ENCODE data around the gene LGALS1.
"Not testable (repeated sequence)": the region's sequence is repeated elsewhere in the genome, so short reads cannot be mapped to it uniquely, and the experiment has no call there.

The LGALS1 gene

GRCh38 chr22:37690407-37690806 is 15.0 kb downstream of the LGALS1 start:
- no peak for DNase-seq (ENCODE audit: low spot score)

- DNase-seq (ENCODE audit: low spot score): no peak
These were observed 15.6 kb downstream of the LGALS1 start for GRCh38 chr22:37690901-37691504.

- DNase-seq (ENCODE audit: low spot score): no peak
These were observed 17.3 kb downstream of the LGALS1 start for GRCh38 chr22:37692627-37693285.

GRCh38 chr22:37694131-37694530 is 18.7 kb downstream of the LGALS1 start:
- not testable (repeated sequence) for DNase-seq (ENCODE audit: low spot score)

- DNase-seq (ENCODE audit: low spot score): not testable (repeated sequence)
These were observed 20.8 kb downstream of the LGALS1 start for GRCh38 chr22:37696260-37696656.

GRCh38 chr22:37696657-37697537 is 21.5 kb downstream of the LGALS1 start, which contains the start of gene TRIOBP:
Gene TRIOBP (plus strand): TSS chr22:37697048. CDS start chr22:37701366, 4,318 bp downstream.
- peak; percentile 97 for DNase-seq (ENCODE audit: low spot score)

GRCh38 chr22:37697538-37697835 is 22.1 kb downstream of the LGALS1 start:
- DNase-seq (ENCODE audit: low spot score): no peak

GRCh38 chr22:37701141-37701786 is 25.8 kb downstream of the LGALS1 start:
- no peak for DNase-seq (ENCODE audit: low spot score)

- DNase-seq (ENCODE audit: low spot score): no peak
These were observed 28.5 kb downstream of the LGALS1 start for GRCh38 chr22:37703906-37704305.

GRCh38 chr22:37704645-37705044 is 29.2 kb downstream of the LGALS1 start:
- DNase-seq (ENCODE audit: low spot score): no peak

- DNase-seq (ENCODE audit: low spot score): no peak
These were observed 29.8 kb downstream of the LGALS1 start for GRCh38 chr22:37705205-37705604.

GRCh38 chr22:37708580-37709444 is 33.4 kb downstream of the LGALS1 start:
- DNase-seq (ENCODE audit: low spot score): no peak

- no peak for DNase-seq (ENCODE audit: low spot score)
These were observed 34.0 kb downstream of the LGALS1 start for GRCh38 chr22:37709445-37709765.

GRCh38 chr22:37710675-37711074 is 35.2 kb downstream of the LGALS1 start:
- no peak for DNase-seq (ENCODE audit: low spot score)

- no peak for DNase-seq (ENCODE audit: low spot score)
These were observed 36.1 kb downstream of the LGALS1 start for GRCh38 chr22:37711490-37711889.

- DNase-seq (ENCODE audit: low spot score): no peak
These were observed 38.3 kb downstream of the LGALS1 start for GRCh38 chr22:37713761-37714160.

GRCh38 chr22:37714634-37715033 is 39.2 kb downstream of the LGALS1 start:
- DNase-seq (ENCODE audit: low spot score): no peak

GRCh38 chr22:37715760-37716159 is 40.3 kb downstream of the LGALS1 start:
- no peak for DNase-seq (ENCODE audit: low spot score)

- DNase-seq (ENCODE audit: low spot score): peak; percentile 81
These were observed 41.3 kb downstream of the LGALS1 start for GRCh38 chr22:37716708-37717107.

GRCh38 chr22:37717235-37717634 is 41.8 kb downstream of the LGALS1 start:
- DNase-seq (ENCODE audit: low spot score): not testable (repeated sequence)

- not testable (repeated sequence) for DNase-seq (ENCODE audit: low spot score)
These were observed 42.4 kb downstream of the LGALS1 start for GRCh38 chr22:37717746-37718305.
